ENCODE measurements around the gene C1QTNF9B.

GRCh38 chr13:23871616-23872220 is 25.6 kb downstream of the C1QTNF9B start:
- TF ChIP-seq CTCF (conservative IDR thresholded peaks at IDR 0.05) = peak; percentile 77
- TF ChIP-seq EZH2 (IDR thresholded peaks at IDR 0.05; ENCODE audit: low read depth) = no peak

Data from PC-9 (cell line).